Uterus (tissue), 4 donors: ENCODE data around the gene KLF5. TPM values are rescaled to one million over a fixed set of nuclear protein-coding genes. Genes with fewer than 3 reads are reported as not detected.

Experiments used
- DNase-seq, 2 donors: peaks; one replicate each; pipeline ENCODE4 v3.0.0-alpha.2; 2019 to 2020
- H3K27ac ChIP-seq, 2 donors: fragments of 200-600 bp; sonication (generic); 1 replicate in 1 of 2; 2 replicates in 1 of 2; pipeline ENCODE4 v1.5.1; 2016 to 2018
- H3K27me3 ChIP-seq, 2 donors: fragments of 200-600 bp; sonication (generic); one replicate each; pipeline ENCODE4 v1.5.1; 2018 to 2019; ENCODE audit warnings: control low read depth in 1 of 2
- H3K36me3 ChIP-seq, 2 donors: fragments of 200-600 bp; sonication (generic); one replicate each; pipeline ENCODE4 v1.5.1; 2019; ENCODE audit warnings: control low read depth in 1 of 2
- H3K4me1 ChIP-seq, 2 donors: fragments of 200-600 bp; sonication (generic); one replicate each; pipeline ENCODE4 v1.5.1; 2018 to 2019; ENCODE audit warnings: control low read depth in 1 of 2
- H3K4me3 ChIP-seq, 2 donors: fragments of 200-600 bp; sonication (generic); 1 replicate in 1 of 2; 2 replicates in 1 of 2; pipeline ENCODE4 v1.5.1; 2018 to 2019; ENCODE audit warnings: mild to moderate bottlenecking in 1 of 2
- H3K9me3 ChIP-seq, 2 donors: fragments of 200-600 bp; sonication (generic); one replicate each; pipeline ENCODE4 v1.5.1; 2019; ENCODE audit warnings: control low read depth in 1 of 2
- POLR2A ChIP-seq, 2 donors: fragments of 450-650 bp; IDR thresholded peaks; one replicate each; pipeline ENCODE4 v1.6.1; 2016; ENCODE audit warnings: antibody characterized with exemption in 2 of 2, mild to moderate bottlenecking in 1 of 2, moderate library complexity in 1 of 2
- intact Hi-C: fragments of 100-400 bp; cut with DNase I; formaldehyde crosslinking; loops from one replicate; pipeline ENCODE4 v1.15.1; 2023; ENCODE audit warnings: low total_unique reads
- total RNA-seq, 4 donors: library from RNA; depleted of rRNA in 3 of 4; stranded (reverse); fragments of >200 nt in 3 of 4; gene quantifications; one replicate each; pipeline versions ENCODE4 v1.1.0 to v1.2.4, GENCODE V29; 2014 to 2023
- TF ChIP-seq, protein P1 (sequence below), 4 experiments: fragments of 200-600 bp in 2 of 4; fragments of 450-650 bp in 2 of 4; sonication (generic) in 2 of 4; IDR thresholded peaks; one replicate each; pipeline ENCODE4 v1.5.1; 2016 to 2019; ENCODE audit warnings: antibody characterized with exemption in 4 of 4, mild to moderate bottlenecking in 2 of 4, moderate library complexity in 1 of 4
- donor health status: DM: yes; HTN: yes; CAD: no.

The KLF5 gene
- 10 to 100 TPM in 1 of 4 donors, 1 to 10 TPM in 2, under 1 TPM in 1; 0.77 to 10.7 (median 5.7) TPM for total RNA-seq

GRCh38 chr13:73058736-73059459 is at the start of gene KLF5:
KLF5 (plus strand) TSS chr13:73059005; CDS start chr13:73059328, 323 bp downstream.
- intact Hi-C loops: no loop called here

GRCh38 chr13:73011751-73012150 is 47.1 kb upstream of the KLF5 start:
- no peak for DNase-seq
- no peak overlapping the region for H3K27ac ChIP-seq
- intact Hi-C loops: no loop called here
- H3K9me3 ChIP-seq: no peaks in the 10 kb centered on the region
- H3K4me3 ChIP-seq: no peak overlapping the region
- no peak for TF ChIP-seq POLR2A (IDR thresholded peaks at IDR 0.05)
- TF ChIP-seq, protein P1, sequence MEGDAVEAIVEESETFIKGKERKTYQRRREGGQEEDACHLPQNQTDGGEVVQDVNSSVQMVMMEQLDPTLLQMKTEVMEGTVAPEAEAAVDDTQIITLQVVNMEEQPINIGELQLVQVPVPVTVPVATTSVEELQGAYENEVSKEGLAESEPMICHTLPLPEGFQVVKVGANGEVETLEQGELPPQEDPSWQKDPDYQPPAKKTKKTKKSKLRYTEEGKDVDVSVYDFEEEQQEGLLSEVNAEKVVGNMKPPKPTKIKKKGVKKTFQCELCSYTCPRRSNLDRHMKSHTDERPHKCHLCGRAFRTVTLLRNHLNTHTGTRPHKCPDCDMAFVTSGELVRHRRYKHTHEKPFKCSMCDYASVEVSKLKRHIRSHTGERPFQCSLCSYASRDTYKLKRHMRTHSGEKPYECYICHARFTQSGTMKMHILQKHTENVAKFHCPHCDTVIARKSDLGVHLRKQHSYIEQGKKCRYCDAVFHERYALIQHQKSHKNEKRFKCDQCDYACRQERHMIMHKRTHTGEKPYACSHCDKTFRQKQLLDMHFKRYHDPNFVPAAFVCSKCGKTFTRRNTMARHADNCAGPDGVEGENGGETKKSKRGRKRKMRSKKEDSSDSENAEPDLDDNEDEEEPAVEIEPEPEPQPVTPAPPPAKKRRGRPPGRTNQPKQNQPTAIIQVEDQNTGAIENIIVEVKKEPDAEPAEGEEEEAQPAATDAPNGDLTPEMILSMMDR (IDR thresholded peaks at IDR 0.05): no peak
- no peaks in the 10 kb centered on the region for H3K27me3 ChIP-seq
- H3K4me1 ChIP-seq: no peaks in the 10 kb centered on the region
- H3K36me3 ChIP-seq: no peaks in the 10 kb centered on the region

More at GRCh38 chr13:73058736-73059459, at the start of gene KLF5:
- TF ChIP-seq, protein P1 (IDR thresholded peaks at IDR 0.05): no peak
- TF ChIP-seq POLR2A (IDR thresholded peaks at IDR 0.05): peak; percentile 95 to 97
- Histone ChIP-seq H3K36me3 (no peaks in the 10 kb centered on the region), H3K9me3 (no peaks in the 10 kb centered on the region), H3K4me3 (peak within 1 kb of the TSS; percentile 51 to 89), H3K4me1 (no peaks in the 10 kb centered on the region), H3K27me3 (peaks cover 0 to 13% of the 10 kb centered on the region in 2 donors), H3K27ac (peak within 1 kb of the TSS; percentile 56 to 79)
- peak; percentile 95 to 96 for DNase-seq

- TF ChIP-seq POLR2A (IDR thresholded peaks at IDR 0.05): no peak
- TF ChIP-seq, protein P1 (IDR thresholded peaks at IDR 0.05): no peak
- H3K36me3 ChIP-seq: no peaks in the 10 kb centered on the region
Measured at GRCh38 chr13:73015805-73016204, 43.0 kb upstream of the KLF5 start.

DNA sequence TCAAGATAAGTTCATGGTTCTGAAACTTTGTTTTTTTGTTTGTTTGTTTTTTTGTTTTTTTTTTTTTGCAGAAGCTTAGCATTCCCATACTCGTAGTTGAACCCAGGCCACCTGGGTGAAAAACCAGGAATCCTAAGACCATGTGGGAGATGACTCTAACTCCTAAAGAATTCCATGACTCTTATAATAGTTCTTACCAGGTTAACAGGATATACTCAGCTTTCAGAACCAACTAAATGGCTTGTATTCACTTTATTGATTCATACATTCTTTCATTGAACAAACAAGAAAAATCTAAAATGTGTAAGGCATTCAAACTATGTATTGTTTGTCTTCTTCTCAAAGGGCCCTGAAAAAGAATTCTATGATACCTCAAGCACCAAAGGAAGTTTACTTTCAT is 40.5 kb upstream of the KLF5 start:
- H3K4me3 ChIP-seq: no peak overlapping the region

More at GRCh38 chr13:73015805-73016204, 43.0 kb upstream of the KLF5 start:
- Histone ChIP-seq H3K4me1 (no peaks in the 10 kb centered on the region), H3K4me3 (no peak overlapping the region), H3K9me3 (no peaks in the 10 kb centered on the region), H3K27me3 (no peaks in the 10 kb centered on the region), H3K27ac (no peak overlapping the region)
- intact Hi-C loops: no loop called here
- no peak for DNase-seq

More for the DNA sequence above, 40.5 kb upstream of the KLF5 start:
- H3K27me3 ChIP-seq: no peaks in the 10 kb centered on the region
- no peak for DNase-seq
- no peaks in the 10 kb centered on the region for H3K36me3 ChIP-seq
- H3K4me1 ChIP-seq: no peaks in the 10 kb centered on the region
- intact Hi-C loops: no loop called here
- no peak overlapping the region for H3K27ac ChIP-seq
- TF ChIP-seq, protein P1 (IDR thresholded peaks at IDR 0.05): no peak
- TF ChIP-seq POLR2A (IDR thresholded peaks at IDR 0.05): no peak
- no peaks in the 10 kb centered on the region for H3K9me3 ChIP-seq
